K562 (cell line): Measurements from ENCODE around the gene NOCT. TPM values are rescaled to one million over a fixed set of nuclear protein-coding genes. Genes with fewer than 3 reads are reported as not detected.

Source experiments
- ATAC-seq: fragments of 200-7000 bp; cut with Tn5 transposase; 3 replicates; pipeline ENCODE4 v1.9.1; 2020; ENCODE audit warnings: moderate library complexity
- BruUV-seq: library from RNA; stranded (reverse); fragments of 400-500 nt; replicated peaks from 2 replicates; lab custom pipeline; 2021; lab: Mats Ljungman, UMichigan
- CTCF ChIA-PET: fragments of 300-600 bp; formaldehyde crosslinking; extraction: SDS; loops from one replicate; lab custom pipeline; 2021; ENCODE audit warnings: low intra/inter-chr PET ratio; lab: Yijun Ruan, JAX
- POLR2A ChIA-PET: fragments of 300-600, 350-650 bp; sonication (Branson Sonifier 250); formaldehyde crosslinking; extraction: SDS; loops from one replicate; lab custom pipeline; 2021; ENCODE audit warnings: antibody characterized with exemption, inconsistent platforms; lab: Yijun Ruan, JAX
- DNase-seq, 4 experiments: peaks; one replicate each; pipeline versions ENCODE4 v3.0.0 to v3.0.0-alpha.2; 2011 to 2018; ENCODE audit warnings: low spot score in 3 of 4, mixed read lengths in 3 of 4; ENCODE audit errors: extremely low read depth in 1 of 4
- FAIRE-seq: peaks from 2 replicates; lab custom pipeline; 2011; peaks lifted over from hg19 to GRCh38; lab: Jason Lieb, UNC
- H2AFZ ChIP-seq: 2 replicates; pipeline ENCODE4 v1.6.0; 2011; ENCODE audit warnings: low read depth, low read length, control low read depth, inconsistent platforms
- H3K27ac ChIP-seq: fragments of 200-600 bp; 3 replicates; pipeline ENCODE4 v1.8.0; 2011; ENCODE audit warnings: low read depth, mild to moderate bottlenecking, control low read depth, inconsistent platforms, low read length, moderate library complexity, mixed read lengths; ENCODE audit errors: extremely low read depth
- H3K27me3 ChIP-seq, 2 experiments: fragments of 300-600 bp in 1 of 2; 2 replicates in 1 of 2; 3 replicates in 1 of 2; pipeline versions ENCODE4 v1.6.0 to v1.8.0; 2011; ENCODE audit warnings: inconsistent platforms in 2 of 2, low read length in 2 of 2, mild to moderate bottlenecking in 1 of 2, mixed read lengths in 1 of 2, moderate library complexity in 1 of 2; ENCODE audit not compliant: control insufficient read depth in 2 of 2, insufficient read depth in 2 of 2
- H3K36me3 ChIP-seq: fragments of 300-600 bp; 3 replicates; pipeline ENCODE4 v1.8.0; 2011; ENCODE audit warnings: mild to moderate bottlenecking, low read length, inconsistent platforms; ENCODE audit not compliant: control insufficient read depth, insufficient read depth
- H3K4me1 ChIP-seq, 2 experiments: fragments of 200-600 bp in 1 of 2; replicated peaks in 1 of 2; 2 replicates in 1 of 2; 3 replicates in 1 of 2; pipeline versions ENCODE4 v1.5.1 to v1.8.0; 2011; ENCODE audit warnings: inconsistent platforms in 2 of 2, low read length in 2 of 2, mild to moderate bottlenecking in 1 of 2, mixed read lengths in 1 of 2, moderate library complexity in 1 of 2; ENCODE audit not compliant: control insufficient read depth in 2 of 2, insufficient read depth in 2 of 2
- H3K4me2 ChIP-seq: 2 replicates; pipeline ENCODE4 v1.6.1; 2011; ENCODE audit warnings: low read length, control low read depth, inconsistent platforms, mixed read lengths; ENCODE audit not compliant: insufficient read depth
- H3K4me3 ChIP-seq: fragments of 200-600 bp; sonication (generic), shearing (Covaris generic); 2 replicates; pipeline ENCODE4 v1.5.1; 2016; ENCODE audit warnings: control low read depth, inconsistent platforms
- H3K79me2 ChIP-seq: fragments of 200-600 bp; 3 replicates; pipeline ENCODE4 v1.8.0; 2011; ENCODE audit warnings: low read length, inconsistent platforms; ENCODE audit not compliant: control insufficient read depth, insufficient read depth
- H3K9ac ChIP-seq, 2 experiments: 2 replicates each; pipeline versions ENCODE4 v1.6.0 to v1.6.1; 2011; ENCODE audit warnings: low read depth in 2 of 2, low read length in 2 of 2, control low read depth in 1 of 2, inconsistent platforms in 1 of 2, mild to moderate bottlenecking in 1 of 2, mixed read lengths in 1 of 2; ENCODE audit not compliant: insufficient read depth in 1 of 2
- H3K9me1 ChIP-seq: one replicate; pipeline ENCODE4 v1.6.0; 2011; ENCODE audit warnings: inconsistent platforms, mild to moderate bottlenecking, low read length, moderate library complexity; ENCODE audit not compliant: control insufficient read depth, insufficient read depth
- H3K9me3 ChIP-seq: replicated peaks from 2 replicates; pipeline ENCODE4 v1.5.1; 2011; ENCODE audit warnings: low read depth, low read length, inconsistent platforms; ENCODE audit not compliant: control insufficient read depth, insufficient read depth
- H4K20me1 ChIP-seq: replicated peaks from 2 replicates; pipeline ENCODE4 v1.6.1; 2011; ENCODE audit warnings: low read length, inconsistent platforms, mixed read lengths; ENCODE audit not compliant: control insufficient read depth, insufficient read depth
- BMI1 ChIP-seq: fragments of 150-350 bp; IDR thresholded peaks from 2 replicates; pipeline ENCODE4 v1.6.1; 2014; ENCODE audit warnings: low read length
- BRCA1 ChIP-seq, 2 experiments: fragments of 450-650 bp in 1 of 2; sonication (generic) in 1 of 2; formaldehyde crosslinking in 1 of 2; IDR thresholded peaks; 2 replicates each; pipeline versions ENCODE4 v1.5.0 to v1.6.1; 2017 to 2020; ENCODE audit warnings: mild to moderate bottlenecking in 1 of 2, missing genetic modification reagents in 1 of 2
- ETV6 ChIP-seq, 3 experiments: fragments of 150-350 bp in 1 of 3; sonication (generic) in 1 of 3; formaldehyde crosslinking in 1 of 3; IDR thresholded peaks; 2 replicates each; pipeline versions ENCODE4 v1.6.1 to v1.8.0; 2014 to 2022; ENCODE audit warnings: borderline replicate concordance in 2 of 3, low read depth in 2 of 3, antibody characterized with exemption in 1 of 3, low read length in 1 of 3, mild to moderate bottlenecking in 1 of 3, missing genetic modification reagents in 1 of 3
- FOXK1 ChIP-seq: sonication (generic); formaldehyde crosslinking; IDR thresholded peaks from 2 replicates; pipeline ENCODE4 v1.8.0; 2022; ENCODE audit warnings: missing genetic modification reagents, mild to moderate bottlenecking, borderline replicate concordance
- HDAC3 ChIP-seq: fragments of 450-650 bp; IDR thresholded peaks from 2 replicates; pipeline ENCODE4 v1.6.1; 2018; ENCODE audit warnings: borderline replicate concordance, mild to moderate bottlenecking, moderate library complexity; ENCODE audit not compliant: partially characterized antibody
- MCM3 ChIP-seq: fragments of 450-650 bp; IDR thresholded peaks from 2 replicates; pipeline ENCODE4 v1.6.1; 2016
- OTX1 ChIP-seq: fragments of 450-650 bp; formaldehyde crosslinking; IDR thresholded peaks from 2 replicates; pipeline ENCODE4 v1.4.0; 2022; ENCODE audit warnings: mild to moderate bottlenecking
- POLR2AphosphoS2 ChIP-seq: IDR thresholded peaks from 2 replicates; pipeline ENCODE4 v1.6.1; 2012; ENCODE audit warnings: low read length, improper control_type of control experiment
- RB1 ChIP-seq: fragments of 450-650 bp; IDR thresholded peaks from 2 replicates; pipeline ENCODE4 v1.6.1; 2017; ENCODE audit warnings: low read depth, mild to moderate bottlenecking
- RBM14 ChIP-seq: fragments of 200-400 bp; formaldehyde crosslinking; IDR thresholded peaks from 2 replicates; pipeline ENCODE4 v1.6.1; 2018; ENCODE audit warnings: low read depth, mild to moderate bottlenecking, low read length, moderate library complexity, borderline replicate concordance; ENCODE audit not compliant: insufficient read depth
- SP1 ChIP-seq: sonication (generic); formaldehyde crosslinking; IDR thresholded peaks from 2 replicates; pipeline ENCODE4 v1.8.1; 2022; ENCODE audit warnings: mild to moderate bottlenecking, missing genetic modification reagents
- THRA ChIP-seq: fragments of 450-650 bp; IDR thresholded peaks from 2 replicates; pipeline ENCODE4 v1.6.1; 2017; ENCODE audit warnings: mild to moderate bottlenecking, moderate library complexity
- U2AF1 ChIP-seq: fragments of 200-400 bp; formaldehyde crosslinking; optimal IDR thresholded peaks from 2 replicates; pipeline ENCODE3; 2017; ENCODE audit warnings: mild to moderate bottlenecking, low read depth, low read length, moderate library complexity
- XRCC4 ChIP-seq: IDR thresholded peaks from one replicate; pipeline ENCODE4 v1.6.1; 2011; ENCODE audit not compliant: insufficient read depth, insufficient read length; ENCODE audit errors: extremely low read depth
- ZNF707 ChIP-seq: fragments of 250-450 bp; sonication (Bioruptor Pico); conservative IDR thresholded peaks from 2 replicates; pipeline ENCODE4 v1.8.0; 2022; ENCODE audit warnings: inconsistent platforms, mild to moderate bottlenecking, moderate library complexity
- WGBS: fragments of 100-300 bp; shearing (Covaris generic); methylation state at CpG from one replicate; pipeline ENCODE4 v1.1.6; 2016; ENCODE audit warnings: low coverage, mixed read lengths; ENCODE audit not compliant: insufficient coverage; ENCODE audit errors: missing lambda C conversion rate; 5-methylcytosine and 5-hydroxymethylcytosine counted together
- in situ Hi-C: fragments of 300-500 bp; cut with MboI; formaldehyde crosslinking; loops from 4 replicates; pipeline ENCODE4 v1.15.0; 2018; ENCODE audit warnings: inconsistent platforms, mixed read lengths
- intact Hi-C: fragments of 100-400 bp; cut with micrococcal nuclease; formaldehyde crosslinking; loops from 2 replicates; pipeline ENCODE4 v1.14.2; 2022
- polyA plus RNA-seq, 8 experiments: library from polyadenylated mRNA; depleted of rRNA in 4 of 8; stranded (reverse) in 5 of 8; unstranded in 3 of 8; fragments of >200 nt; fragmentation: Nextera tagmentation in 2 of 8; fragmentation: Illumina TruSeq in 1 of 8; extraction: Ambion mirVana in 2 of 8; extraction: Trizol in 1 of 8; gene quantifications; 2 replicates each; pipeline versions ENCODE4 v1.2.1 to v1.2.3, GENCODE V29; 2011 to 2014; ENCODE audit warnings: inconsistent platforms in 1 of 8, missing spikeins in 1 of 8
- total RNA-seq, 7 experiments: library from RNA; depleted of rRNA in 6 of 7; stranded (reverse); fragments of >200 nt in 6 of 7; fragmentation: Illumina TruSeq in 2 of 7; extraction: Trizol in 2 of 7; gene quantifications; 2 replicates each; pipeline versions ENCODE4 v1.2.1 to v1.2.3, GENCODE V29; 2011 to 2021; ENCODE audit warnings: low replicate concordance in 1 of 7

NOCT gene
- total and polyA plus RNA-seq, 9 of the 15 experiments (the other 6 are each of a cell fraction or from before 2014, with no cell fraction given): 1.3 to 20.2 (median 11.1) TPM

GRCh38 chr4:139044291-139044690 lies 28.7 kb downstream of the NOCT start:
- 94% methylated on average over 2 of the region's 2 CpGs for WGBS
- TF ChIP-seq POLR2AphosphoS2 (peak; percentile 34; the same call in 1 of the 2 replicates), BMI1 (no peak)
- BruUV-seq: no TSS peak
- Histone ChIP-seq H3K9me3 (no peaks in the 10 kb centered on the region; the same call in 1 of the 2 replicates), H4K20me1 (0 out of 2 replicates have a peak, but pooled peaks cover 6% of the 10 kb centered on the region), H3K79me2 (peaks cover 44% of the 10 kb centered on the region), H3K27me3 (no peaks in the 10 kb centered on the region), H3K36me3 (peaks cover 72% of the 10 kb centered on the region), H3K4me3 (no peak overlapping the region), H3K9me1 (no peaks in the 10 kb centered on the region), H2AFZ (no peak overlapping the region), H3K27ac (no peak overlapping the region), H3K4me1 (no peaks in the 10 kb centered on the region), H3K4me2 (no peak overlapping the region), H3K9ac (no peak overlapping the region)
- FAIRE-seq (no peak), DNase-seq (no peak), ATAC-seq (no peak)
- in situ Hi-C loops: loop anchor here (25.0 kb wide), 1 partner anchor 493 kb away; no protein-coding TSS in a partner anchor
- intact Hi-C loops: no loop called here
- POLR2A ChIA-PET: interaction anchor here (1.0 to 1.5 kb wide), 4 partner anchors 9 to 16 kb away, joined by 3 to 4 read pairs (median 4); no protein-coding TSS in a partner anchor
- CTCF ChIA-PET: interaction anchor here (0.6 kb wide), 1 partner anchor 480 kb away, joined by 3 read pairs; no protein-coding TSS in a partner anchor

- FAIRE-seq (no peak), ATAC-seq (no peak), DNase-seq (no peak)
- Histone ChIP-seq H3K27me3 (no peaks in the 10 kb centered on the region), H3K4me1 (no peaks in the 10 kb centered on the region), H3K79me2 (peaks cover 23% of the 10 kb centered on the region), H3K9me1 (no peaks in the 10 kb centered on the region), H4K20me1 (0 out of 2 replicates have a peak, but pooled peaks cover 6% of the 10 kb centered on the region), H3K4me2 (no peak overlapping the region), H2AFZ (no peak overlapping the region), H3K36me3 (peaks cover 77% of the 10 kb centered on the region), H3K4me3 (no peak overlapping the region), H3K9ac (no peak overlapping the region), H3K9me3 (no peaks in the 10 kb centered on the region), H3K27ac (no peak overlapping the region)
- BruUV-seq: no TSS peak
- CTCF ChIA-PET: no interaction called here
- WGBS: 69% methylated on average over 3 of the region's 3 CpGs
- intact Hi-C loops (no loop called here), in situ Hi-C loops (loop anchor here (25.0 kb wide), 1 partner anchor 489 kb away; no protein-coding TSS in a partner anchor)
- POLR2A ChIA-PET: interaction anchor here (0.5 to 0.9 kb wide), 3 partner anchors 10 to 180 kb away, joined by 3 to 4 read pairs (median 3); no protein-coding TSS in a partner anchor
- TF ChIP-seq ETV6 (IDR thresholded peaks at IDR 0.05; ENCODE audit: borderline replicate concordance in 1 of 2, low read depth in 2 of 2, low read length in 1 of 2) (no peak), ETV6 (CRISPR knock-in tag; IDR thresholded peaks at IDR 0.05; ENCODE audit: borderline replicate concordance) (no peak), XRCC4 (no peak), U2AF1 (no peak), SP1 (no peak), OTX1 (CRISPR knock-in tag) (no peak), FOXK1 (CRISPR knock-in tag) (no peak), ZNF707 (CRISPR knock-in tag) (no peak), RBM14 (no peak), MCM3 (no peak), HDAC3 (no peak), THRA (no peak), BRCA1 (IDR thresholded peaks at IDR 0.05) (no peak), BRCA1 (CRISPR knock-in tag; IDR thresholded peaks at IDR 0.05) (no peak), RB1 (no peak)
Measured at GRCh38 chr4:139048026-139048425, 32.4 kb downstream of the NOCT start.
